H9 (cell line): Measurements from ENCODE around the gene MAPT. TPM values are rescaled to one million over a fixed set of nuclear protein-coding genes. Genes with fewer than 3 reads are reported as not detected.

ENCODE experiments used
- DNase-seq: peaks from one replicate; pipeline ENCODE4 v3.0.0-alpha.2; 2017
- H2AFZ ChIP-seq: one replicate; pipeline ENCODE4 v1.6.1; 2013; ENCODE audit warnings: mild to moderate bottlenecking, low read length, control low read depth, moderate library complexity
- H2AK5ac ChIP-seq: 2 replicates; pipeline ENCODE4 v1.6.1; 2013; ENCODE audit warnings: low read length, control low read depth, mixed read lengths; ENCODE audit not compliant: insufficient read length
- H2BK120ac ChIP-seq: one replicate; pipeline ENCODE4 v1.6.1; 2013; ENCODE audit warnings: low read depth, mild to moderate bottlenecking, low read length, control low read depth, inconsistent platforms; ENCODE audit not compliant: poor library complexity, severe bottlenecking
- H2BK12ac ChIP-seq: 2 replicates; pipeline ENCODE4 v1.6.1; 2013; ENCODE audit warnings: low read length, control low read depth, mixed read lengths, low read depth; ENCODE audit not compliant: insufficient read length
- H2BK15ac ChIP-seq: 2 replicates; pipeline ENCODE4 v1.6.1; 2013; ENCODE audit warnings: low read depth, low read length, control low read depth
- H2BK20ac ChIP-seq: one replicate; pipeline ENCODE4 v1.6.1; 2013; ENCODE audit warnings: low read depth, mild to moderate bottlenecking, low read length, control low read depth, inconsistent platforms; ENCODE audit not compliant: poor library complexity, severe bottlenecking
- H2BK5ac ChIP-seq: 2 replicates; pipeline ENCODE4 v1.6.1; 2013; ENCODE audit warnings: low read length, control low read depth, mixed read lengths; ENCODE audit not compliant: insufficient read length
- H3K14ac ChIP-seq: 2 replicates; pipeline ENCODE4 v1.6.1; 2013; ENCODE audit warnings: low read length, control low read depth; ENCODE audit not compliant: insufficient read depth
- H3K18ac ChIP-seq: 2 replicates; pipeline ENCODE4 v1.6.1; 2013; ENCODE audit warnings: low read depth, mild to moderate bottlenecking, mixed read lengths, low read length, control low read depth; ENCODE audit not compliant: insufficient read length
- H3K23ac ChIP-seq: 2 replicates; pipeline ENCODE4 v1.6.1; 2013; ENCODE audit warnings: low read length, control low read depth, mixed read lengths, low read depth; ENCODE audit not compliant: insufficient read length
- H3K23me2 ChIP-seq: 2 replicates; pipeline ENCODE4 v1.6.1; 2013; ENCODE audit warnings: low read depth, mild to moderate bottlenecking, mixed read lengths, low read length, control low read depth; ENCODE audit not compliant: insufficient read length, poor library complexity, severe bottlenecking
- H3K27ac ChIP-seq: 2 replicates; pipeline ENCODE4 v1.5.1; 2013; ENCODE audit warnings: low read length, control low read depth, mixed read lengths, low read depth; ENCODE audit not compliant: insufficient read length
- H3K27me3 ChIP-seq: 2 replicates; pipeline ENCODE4 v1.6.1; 2013; ENCODE audit warnings: low read length, control low read depth, inconsistent platforms; ENCODE audit not compliant: insufficient read depth
- H3K4ac ChIP-seq: 2 replicates; pipeline ENCODE4 v1.6.1; 2013; ENCODE audit warnings: low read depth, mild to moderate bottlenecking, control low read depth, inconsistent platforms, low read length, moderate library complexity
- H3K4me1 ChIP-seq: 2 replicates; pipeline ENCODE4 v1.6.1; 2013; ENCODE audit warnings: low read length, control low read depth, inconsistent platforms; ENCODE audit not compliant: insufficient read depth
- H3K4me2 ChIP-seq: 2 replicates; pipeline ENCODE4 v1.6.1; 2013; ENCODE audit warnings: low read length, control low read depth, mixed read lengths; ENCODE audit not compliant: insufficient read length, insufficient read depth
- H3K56ac ChIP-seq: 2 replicates; pipeline ENCODE4 v1.6.1; 2013; ENCODE audit warnings: low read depth, mild to moderate bottlenecking, mixed read lengths, low read length, control low read depth; ENCODE audit not compliant: insufficient read length
- H3K79me1 ChIP-seq: 2 replicates; pipeline ENCODE4 v1.6.1; 2013; ENCODE audit warnings: low read depth, mild to moderate bottlenecking, moderate library complexity, low read length, control low read depth, inconsistent platforms; ENCODE audit not compliant: insufficient read depth, poor library complexity, severe bottlenecking
- H3K79me2 ChIP-seq: 2 replicates; pipeline ENCODE4 v1.6.1; 2013; ENCODE audit warnings: low read length, control low read depth, inconsistent platforms; ENCODE audit not compliant: insufficient read depth
- H3K9ac ChIP-seq: 2 replicates; pipeline ENCODE4 v1.6.1; 2013; ENCODE audit warnings: low read length, control low read depth, mixed read lengths; ENCODE audit not compliant: insufficient read length; ENCODE audit errors: extremely low read depth
- H3K9me3 ChIP-seq: one replicate; pipeline ENCODE4 v1.6.1; 2013; ENCODE audit warnings: low read depth, low read length, inconsistent platforms; ENCODE audit not compliant: control insufficient read depth
- H3T11ph ChIP-seq: one replicate; pipeline ENCODE4 v1.6.1; 2013; ENCODE audit warnings: mild to moderate bottlenecking, low read length, control low read depth, inconsistent platforms
- H4K20me1 ChIP-seq: one replicate; pipeline ENCODE4 v1.6.1; 2013; ENCODE audit not compliant: control insufficient read depth, insufficient read length, insufficient read depth
- H4K5ac ChIP-seq: 2 replicates; pipeline ENCODE4 v1.6.1; 2013; ENCODE audit warnings: low read depth, mild to moderate bottlenecking, mixed read lengths, low read length, control low read depth; ENCODE audit not compliant: insufficient read length
- H4K8ac ChIP-seq: replicated peaks from 2 replicates; pipeline ENCODE4 v1.6.1; 2013; ENCODE audit warnings: low read length, control low read depth, mixed read lengths, low read depth; ENCODE audit not compliant: insufficient read length
- H4K91ac ChIP-seq: 2 replicates; pipeline ENCODE4 v1.6.1; 2013; ENCODE audit warnings: low read depth, mild to moderate bottlenecking, moderate library complexity, mixed read lengths, low read length, control low read depth; ENCODE audit not compliant: insufficient read length
- H3K27ac Mint-ChIP-seq, 3 experiments: 2 replicates in 2 of 3; 3 replicates in 1 of 3; pipeline ENCODE4 v1.8.0; 2020 to 2021; ENCODE audit warnings: mixed read lengths in 3 of 3, mild to moderate bottlenecking in 1 of 3, moderate library complexity in 1 of 3
- H3K27me3 Mint-ChIP-seq: 2 replicates; pipeline ENCODE4 v1.8.0; 2021; ENCODE audit warnings: low read depth, mild to moderate bottlenecking, moderate library complexity, mixed read lengths
- H3K36me3 Mint-ChIP-seq, 3 experiments: 2 replicates in 2 of 3; 3 replicates in 1 of 3; pipeline ENCODE4 v1.8.0; 2020 to 2021; ENCODE audit warnings: low read depth in 3 of 3, mixed read lengths in 3 of 3; ENCODE audit not compliant: insufficient read depth in 1 of 3
- H3K4me1 Mint-ChIP-seq, 2 experiments: 2 replicates each; pipeline ENCODE4 v1.8.0; 2020; ENCODE audit warnings: mixed read lengths in 2 of 2
- H3K4me3 Mint-ChIP-seq, 2 experiments: 2 replicates in 1 of 2; 3 replicates in 1 of 2; pipeline ENCODE4 v1.8.0; 2020 to 2021; ENCODE audit warnings: mild to moderate bottlenecking in 2 of 2, mixed read lengths in 2 of 2, moderate library complexity in 1 of 2
- H3K9me3 Mint-ChIP-seq, 2 experiments: 2 replicates in 1 of 2; 3 replicates in 1 of 2; pipeline ENCODE4 v1.8.0; 2020; ENCODE audit warnings: mild to moderate bottlenecking in 2 of 2, mixed read lengths in 2 of 2, moderate library complexity in 1 of 2
- CTCF ChIP-seq: fragments of 200-600 bp; sonication (generic); conservative IDR thresholded peaks from 3 replicates; pipeline ENCODE4 v1.8.0; 2021; ENCODE audit warnings: antibody characterized with exemption, mild to moderate bottlenecking
- WGBS: extraction: QIAGEN DNeasy Blood & Tissue Kit; methylation state at CpG from one replicate; pipeline ENCODE4 v1.1.7; 2013; ENCODE audit warnings: missing lambda C conversion rate, low lambda C conversion rate, mixed read lengths; ENCODE audit not compliant: insufficient read length; ENCODE audit errors: extremely low coverage; 5-methylcytosine and 5-hydroxymethylcytosine counted together
- total RNA-seq: library from RNA; stranded (reverse); gene quantifications from 2 replicates; pipeline ENCODE4 v1.2.1, GENCODE V29; 2021

The MAPT gene
- total RNA-seq, 1 experiment from 2014 or later, result 1.6 TPM

DNA sequence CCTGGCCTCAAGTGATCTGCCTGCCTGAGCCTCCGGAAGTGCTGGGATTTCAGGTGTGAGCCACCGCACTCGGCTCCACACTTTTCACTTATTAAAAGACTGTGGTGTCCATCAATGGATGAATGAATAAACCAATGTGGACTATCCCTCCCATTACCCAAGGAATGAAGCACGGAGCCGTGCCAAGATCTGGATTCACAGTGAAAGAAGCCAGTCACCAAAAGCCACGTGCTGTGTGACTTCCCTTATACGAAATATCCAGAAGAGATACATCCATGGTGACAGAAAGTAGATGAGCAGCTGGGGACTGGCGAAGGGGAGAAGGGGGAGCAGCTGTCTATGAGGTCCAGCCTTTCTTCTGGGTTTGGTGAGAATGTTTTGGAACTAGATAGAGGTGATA is 56.5 kb downstream of the MAPT start:
- Mint-ChIP-seq H3K9me3 (no peaks in the 10 kb centered on the region), H3K36me3 (no peaks in the 10 kb centered on the region; a peak in 1 of 7 replicates), H3K27ac (no peak overlapping the region; a peak in 1 of 7 replicates), H3K4me1 (peaks cover 26 to 27% of the 10 kb centered on the region in 2 experiments), H3K4me3 (no peak overlapping the region), H3K27me3 (peaks cover 33% of the 10 kb centered on the region)
- no peaks in the 10 kb centered on the region for H3K4me1 ChIP-seq
- no peak overlapping the region for H2AFZ ChIP-seq
- no peak overlapping the region for H4K8ac ChIP-seq
- H3K14ac ChIP-seq, result no peak overlapping the region
- H3K9me3 ChIP-seq, result no peaks in the 10 kb centered on the region
- no peak overlapping the region for H3K18ac ChIP-seq
- H3K27ac ChIP-seq, result no peak overlapping the region
- H4K5ac ChIP-seq, result no peak overlapping the region
- no peak overlapping the region for H3K4ac ChIP-seq
- no peak overlapping the region for H3K23ac ChIP-seq
- no peak overlapping the region for H2BK20ac ChIP-seq
- H3K23me2 ChIP-seq, result no peaks in the 10 kb centered on the region
- no peak for TF ChIP-seq CTCF
- H3K79me2 ChIP-seq, result no peaks in the 10 kb centered on the region
- no CpG with 5 or more reads among the region's 8 CpGs for WGBS
- H3K56ac ChIP-seq, result no peak overlapping the region
- H4K20me1 ChIP-seq, result no peaks in the 10 kb centered on the region
- no peak overlapping the region for H2BK120ac ChIP-seq
- no peak overlapping the region for H3T11ph ChIP-seq
- H3K4me2 ChIP-seq, result no peak overlapping the region
- H3K27me3 ChIP-seq, result no peaks in the 10 kb centered on the region; the same call in 1 of the 2 replicates
- H3K79me1 ChIP-seq, result no peaks in the 10 kb centered on the region
- no peak for DNase-seq
- H2BK5ac ChIP-seq, result no peak overlapping the region
- no peak overlapping the region for H2AK5ac ChIP-seq
- no peak overlapping the region for H4K91ac ChIP-seq
- no peak overlapping the region for H2BK12ac ChIP-seq
- H2BK15ac ChIP-seq, result no peak overlapping the region
- no peak overlapping the region for H3K9ac ChIP-seq
